SHP77 treated with DMSO at 0.1 percent for 48 hours (cell line): ENCODE results near the gene PRELID2.
A peak's percentile ranks its signal among the peaks of the same experiment; 100 is the strongest.
"Not testable (repeated sequence)": the region's sequence is repeated elsewhere in the genome, so short reads cannot be mapped to it uniquely, and the experiment has no call there.

ENCODE experiments used
- DNase-seq: peaks from one replicate; lab custom pipeline; 2025; lab: John Stamatoyannopoulos, UW

The PRELID2 gene

GRCh38 chr5:145834917-145835847, at the start of gene PRELID2:
Gene PRELID2, minus strand, starts transcription at chr5:145835342. Its CDS starts 91 bp downstream, at chr5:145835251.
- DNase-seq, result no peak

DNA sequence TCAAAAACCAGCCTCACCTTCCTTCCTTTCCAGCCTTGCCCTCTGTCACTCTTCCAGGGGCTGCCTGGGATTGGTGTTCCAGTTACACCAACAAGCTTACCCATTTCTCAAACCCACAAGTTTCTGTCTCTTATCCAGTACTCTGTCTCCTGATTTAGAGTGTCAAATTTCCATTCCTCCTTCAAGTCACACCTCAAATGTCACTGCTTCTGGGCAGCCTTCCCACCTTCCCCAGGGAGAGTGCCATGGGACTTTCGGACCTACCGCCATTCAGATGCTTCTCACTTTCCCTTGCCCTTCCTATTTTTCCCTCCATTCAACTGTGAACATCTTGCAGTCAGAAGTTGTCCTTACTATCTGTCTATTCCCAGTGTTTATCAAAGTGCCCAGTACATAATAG, 39.6 kb upstream of the PRELID2 start:
- no peak for DNase-seq

GRCh38 chr5:145872914-145873313, 37.8 kb upstream of the PRELID2 start, which contains the start of gene GRXCR2:
Gene GRXCR2, minus strand, starts transcription at chr5:145873014. Its CDS starts 46 bp downstream, at chr5:145872968.
- DNase-seq, result no peak

GRCh38 chr5:145872486-145872885, 37.3 kb upstream of the PRELID2 start:
- DNase-seq, result no peak

DNA sequence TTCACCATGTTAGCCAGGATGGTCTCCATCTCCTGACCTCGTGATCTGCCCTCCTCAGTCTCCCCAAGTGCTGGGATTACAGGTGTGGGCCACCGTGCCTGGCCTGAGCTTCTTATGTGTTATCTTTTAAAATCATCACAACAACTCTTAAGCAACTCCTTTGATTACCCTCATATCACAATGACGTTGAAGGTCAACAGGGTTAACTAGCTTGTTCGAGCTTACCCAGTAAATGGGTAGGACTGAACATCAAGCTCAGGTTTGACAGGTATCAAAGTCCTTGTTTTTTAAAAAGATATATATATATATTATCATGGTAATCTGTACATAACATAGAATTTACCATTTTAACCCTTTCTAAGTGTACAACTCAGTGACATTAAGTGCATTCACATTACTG, 34.6 kb upstream of the PRELID2 start:
- no peak for DNase-seq

GRCh38 chr5:145867806-145868205, 32.7 kb upstream of the PRELID2 start:
- no peak for DNase-seq

DNA sequence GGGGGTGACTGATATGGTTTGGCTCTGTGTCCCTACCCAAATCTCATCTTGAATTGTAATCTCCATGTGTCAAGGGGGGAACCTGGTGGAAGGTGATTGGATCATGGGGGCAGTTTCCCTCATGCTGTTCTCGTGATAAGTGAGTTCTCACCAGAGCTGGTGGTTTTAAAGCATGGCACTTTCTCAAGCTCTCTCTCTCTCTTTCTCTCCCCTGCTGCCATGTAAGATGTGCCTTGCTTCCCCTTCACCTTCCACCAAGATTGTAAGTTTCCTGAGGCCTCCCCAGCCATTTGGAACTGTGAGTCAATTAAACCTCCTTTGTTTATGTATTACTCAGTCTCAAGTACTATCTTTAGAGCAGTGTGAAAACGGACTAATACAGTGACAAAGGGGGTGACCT, 29.3 kb upstream of the PRELID2 start:
- DNase-seq, result not testable (repeated sequence)

DNA sequence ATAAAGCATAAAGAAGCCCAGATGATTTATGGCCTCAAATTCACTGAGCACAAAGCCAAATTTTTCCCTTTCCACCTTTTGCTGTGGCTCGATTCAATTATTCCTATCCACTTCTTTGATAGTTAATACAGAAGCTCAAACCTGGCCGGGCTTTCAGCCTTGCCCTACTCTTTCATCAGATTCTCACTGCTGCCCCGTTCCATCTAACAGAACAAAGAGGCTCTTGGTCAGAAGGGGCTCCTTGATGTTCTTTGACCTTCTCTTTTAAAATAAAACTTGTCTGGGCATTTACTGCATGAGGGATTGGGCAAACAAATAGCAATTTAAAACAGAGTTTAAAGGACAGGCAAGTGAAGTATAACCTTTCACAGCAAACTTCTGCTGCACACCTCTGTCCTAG, 27.9 kb upstream of the PRELID2 start:
- no peak for DNase-seq

GRCh38 chr5:145859897-145860296, 24.8 kb upstream of the PRELID2 start:
- no peak for DNase-seq

DNA sequence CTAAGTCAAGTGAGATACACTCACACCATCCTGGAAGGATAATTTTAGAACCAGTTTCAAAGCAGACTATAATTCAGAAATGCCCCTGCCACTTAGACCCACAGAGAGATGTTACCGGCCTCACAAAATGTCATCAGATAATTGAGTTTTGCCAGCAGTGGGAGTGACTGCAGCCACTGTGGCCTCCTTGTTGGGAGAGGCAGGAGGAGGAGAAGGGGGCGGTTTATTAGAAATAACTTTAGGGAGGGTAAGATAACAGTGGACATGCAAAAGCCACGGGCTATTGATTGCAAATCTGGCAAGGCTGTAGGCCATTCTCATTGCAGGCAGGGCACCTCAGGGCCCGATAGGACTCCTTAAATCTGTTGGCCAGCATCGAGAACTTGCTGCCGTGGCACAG, 24.3 kb upstream of the PRELID2 start:
- DNase-seq, result no peak

DNA sequence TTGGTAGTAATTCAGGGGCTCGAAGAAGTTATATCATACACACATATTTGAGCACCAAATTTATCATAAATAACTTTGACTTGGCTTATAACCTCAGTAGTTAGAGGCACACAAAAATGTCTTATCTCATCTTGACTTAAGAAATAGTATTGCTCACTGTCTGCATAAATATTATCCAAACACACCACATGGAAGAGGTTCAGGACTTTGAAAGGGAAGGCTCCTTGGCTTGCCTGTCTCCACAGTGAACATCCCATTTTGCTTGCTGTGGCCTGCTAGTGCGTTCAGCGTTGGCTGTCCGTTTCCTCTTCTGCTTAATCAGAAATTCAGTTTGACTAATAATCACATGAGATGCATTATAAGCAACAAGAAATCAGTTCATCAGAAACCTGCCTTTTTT, 23.8 kb upstream of the PRELID2 start:
- no peak for DNase-seq

DNA sequence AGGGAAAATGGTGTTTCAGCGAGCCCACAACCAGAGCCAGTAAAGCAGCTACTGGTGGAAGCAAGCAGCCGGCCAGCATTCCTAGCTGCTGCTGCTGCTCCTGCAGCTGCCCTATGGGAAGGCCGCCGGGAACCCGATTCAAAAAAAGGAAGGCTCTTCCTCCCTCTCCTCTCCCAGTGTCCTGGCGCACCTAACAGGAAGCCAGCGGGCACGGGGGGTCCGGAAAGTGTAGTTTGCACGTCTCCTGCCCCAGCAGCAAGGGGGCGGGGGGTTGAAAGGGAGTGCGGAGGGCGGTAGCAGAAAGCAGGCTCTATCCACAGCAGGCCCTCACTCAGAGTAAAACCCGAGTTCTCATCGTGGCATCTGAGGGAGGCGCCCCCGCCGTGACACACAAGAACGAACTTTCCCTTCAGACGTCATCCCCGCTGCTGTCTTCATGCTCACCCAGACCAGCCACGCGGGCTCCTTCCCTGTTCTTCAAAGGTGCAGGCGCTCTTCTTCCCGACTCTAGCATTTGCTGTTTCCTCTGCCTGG, 21.2 kb upstream of the PRELID2 start:
- peak; percentile 64 for DNase-seq

DNA sequence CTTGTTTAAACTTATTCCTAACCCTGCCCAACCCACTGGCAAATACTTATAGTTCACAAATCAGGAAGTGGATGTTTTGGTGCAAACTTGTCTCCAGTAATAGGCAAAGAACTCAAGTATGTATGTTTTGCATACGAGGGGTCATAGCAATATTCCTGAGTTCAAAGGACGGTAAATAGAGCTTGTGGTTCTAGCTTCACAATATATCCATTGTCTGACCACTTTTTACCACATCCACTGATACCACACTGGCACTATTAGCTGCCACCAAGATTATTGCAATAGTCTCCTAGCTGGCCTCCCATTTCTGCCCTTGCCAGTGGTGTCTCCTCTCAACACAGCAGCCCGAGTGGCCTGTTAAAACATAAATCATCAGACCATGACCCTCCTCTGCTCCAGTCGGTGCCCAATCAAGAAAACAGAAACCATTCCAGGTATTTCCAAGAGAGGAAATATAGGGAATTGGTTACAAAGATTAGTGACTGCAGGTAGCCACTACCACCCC, 20.7 kb upstream of the PRELID2 start:
- DNase-seq, result peak; percentile 64

DNA sequence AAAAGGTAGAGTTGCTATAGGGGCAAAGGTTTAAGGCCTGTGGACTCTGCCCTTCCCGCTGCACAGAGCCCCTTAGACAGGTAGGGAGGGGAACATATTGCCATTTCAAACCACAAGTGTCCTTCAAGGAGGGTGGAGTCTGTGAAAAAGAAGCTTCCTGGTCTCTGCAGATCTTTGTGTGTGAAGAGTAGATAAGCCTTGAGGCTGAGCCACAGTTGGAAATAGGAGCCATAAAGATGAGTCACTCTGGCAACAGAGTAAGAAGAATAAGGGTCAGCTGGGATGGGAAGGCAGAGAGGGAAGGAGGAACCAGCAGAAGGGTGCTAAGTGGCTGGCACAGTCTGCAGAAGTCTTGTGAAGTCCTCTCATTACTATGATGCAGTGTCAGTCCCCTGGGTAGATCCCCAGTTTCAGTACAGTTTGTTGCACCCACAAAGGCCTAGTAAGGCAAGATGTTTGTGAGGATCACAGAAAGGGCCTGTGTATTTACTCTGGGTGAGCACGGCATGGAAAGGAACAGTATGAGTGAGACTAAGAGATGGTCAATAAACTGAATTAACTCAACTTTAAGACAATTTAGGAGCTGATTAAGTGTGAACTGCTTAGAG, 19.6 kb upstream of the PRELID2 start:
- no peak for DNase-seq

DNA sequence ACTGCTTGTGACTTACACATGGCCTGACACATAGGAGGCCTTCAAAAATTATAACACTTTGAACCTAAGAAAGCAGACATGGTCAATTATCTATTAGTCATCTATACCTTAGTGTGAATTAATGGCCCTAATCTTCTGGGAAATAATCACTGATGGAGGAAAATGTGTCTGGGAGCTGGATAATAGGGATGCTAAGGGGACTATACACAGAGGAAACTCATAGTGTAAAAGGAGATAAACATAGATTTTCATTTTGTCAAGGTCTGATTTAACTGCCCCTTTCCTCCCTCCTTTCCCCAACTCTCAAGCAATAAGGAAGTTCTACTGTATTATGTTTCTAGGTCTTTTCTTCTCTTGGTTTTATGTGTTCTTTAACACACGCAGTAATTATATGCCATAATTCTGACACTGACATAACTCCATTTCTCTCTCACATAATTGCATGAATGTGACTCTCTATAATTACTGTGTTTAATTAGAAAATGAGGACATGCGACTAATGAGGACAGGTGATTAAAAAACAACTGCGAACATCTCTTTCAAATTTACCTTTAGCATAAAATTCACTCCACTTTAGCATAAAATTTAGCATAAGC, 18.7 kb upstream of the PRELID2 start:
- DNase-seq, result no peak

DNA sequence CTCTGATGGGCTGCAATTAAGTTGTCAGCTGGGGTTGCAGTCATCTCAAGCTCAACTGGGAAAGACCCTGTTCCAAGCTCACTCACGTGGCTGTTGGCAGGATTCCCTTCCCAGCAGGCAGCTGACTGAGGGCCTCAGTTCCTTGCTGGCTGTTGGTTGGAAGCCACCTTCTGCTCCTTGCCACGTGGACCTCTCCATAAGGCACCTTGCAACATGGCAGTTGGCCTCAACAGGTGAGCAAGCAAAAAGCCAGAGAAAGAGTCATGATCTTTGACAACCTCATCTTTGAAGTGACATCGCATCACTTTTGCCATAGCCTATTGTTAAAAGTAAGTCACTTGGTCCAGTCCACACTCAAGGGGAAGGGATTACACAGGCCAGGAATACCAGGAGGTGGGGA, 17.8 kb upstream of the PRELID2 start:
- no peak for DNase-seq

GRCh38 chr5:145848854-145849253, 13.7 kb upstream of the PRELID2 start:
- DNase-seq, result no peak

DNA sequence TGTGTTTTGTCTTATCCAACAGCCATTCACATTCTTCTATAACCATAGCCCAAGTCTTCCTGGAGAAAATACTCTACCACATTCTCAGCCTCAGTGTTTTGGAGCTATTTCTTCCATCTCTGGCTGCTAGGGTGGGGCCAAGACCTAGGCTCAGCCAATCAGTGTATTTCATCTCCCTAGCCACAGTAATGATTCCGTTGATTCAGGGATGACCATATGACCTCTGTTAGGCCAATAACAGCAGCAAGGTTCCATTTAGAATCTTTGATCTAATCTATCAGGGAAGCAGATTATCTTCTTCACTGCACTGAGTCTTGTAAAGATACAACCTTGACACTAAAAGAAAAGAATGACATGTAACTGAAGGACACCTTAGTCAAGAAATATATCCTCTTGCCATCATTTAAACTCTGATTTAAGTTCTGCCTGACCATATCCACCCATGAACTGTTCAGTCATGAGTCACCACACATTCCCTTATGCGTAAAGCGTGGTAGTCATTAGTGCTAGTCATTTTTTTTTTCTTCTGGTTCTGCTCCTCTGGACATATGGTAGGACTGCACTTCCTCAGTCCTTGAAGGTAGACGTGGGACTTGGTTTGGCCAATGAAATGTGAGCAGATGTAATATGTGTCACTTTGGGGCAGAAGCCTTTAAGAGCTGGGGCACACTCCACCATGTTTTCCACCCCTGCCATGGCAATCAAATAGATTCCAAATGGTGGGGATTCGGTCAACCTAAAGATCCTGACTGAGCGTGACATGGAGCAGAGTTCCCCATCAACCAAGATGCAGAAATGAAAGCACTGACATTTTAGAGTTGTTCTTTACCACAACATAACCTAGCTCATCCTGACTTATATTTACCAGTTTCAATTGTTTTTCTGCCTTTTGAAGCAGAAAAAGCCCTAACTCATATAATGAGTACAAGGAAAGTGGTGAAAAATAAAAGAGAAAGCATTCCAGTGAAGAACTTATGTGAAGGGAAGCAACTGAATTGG, 12.7 kb upstream of the PRELID2 start:
- DNase-seq, result no peak

- DNase-seq, result no peak
Measured at GRCh38 chr5:145846081-145846480, 10.9 kb upstream of the PRELID2 start.

- no peak for DNase-seq
Measured at GRCh38 chr5:145841299-145841698, 6.2 kb upstream of the PRELID2 start.

DNA sequence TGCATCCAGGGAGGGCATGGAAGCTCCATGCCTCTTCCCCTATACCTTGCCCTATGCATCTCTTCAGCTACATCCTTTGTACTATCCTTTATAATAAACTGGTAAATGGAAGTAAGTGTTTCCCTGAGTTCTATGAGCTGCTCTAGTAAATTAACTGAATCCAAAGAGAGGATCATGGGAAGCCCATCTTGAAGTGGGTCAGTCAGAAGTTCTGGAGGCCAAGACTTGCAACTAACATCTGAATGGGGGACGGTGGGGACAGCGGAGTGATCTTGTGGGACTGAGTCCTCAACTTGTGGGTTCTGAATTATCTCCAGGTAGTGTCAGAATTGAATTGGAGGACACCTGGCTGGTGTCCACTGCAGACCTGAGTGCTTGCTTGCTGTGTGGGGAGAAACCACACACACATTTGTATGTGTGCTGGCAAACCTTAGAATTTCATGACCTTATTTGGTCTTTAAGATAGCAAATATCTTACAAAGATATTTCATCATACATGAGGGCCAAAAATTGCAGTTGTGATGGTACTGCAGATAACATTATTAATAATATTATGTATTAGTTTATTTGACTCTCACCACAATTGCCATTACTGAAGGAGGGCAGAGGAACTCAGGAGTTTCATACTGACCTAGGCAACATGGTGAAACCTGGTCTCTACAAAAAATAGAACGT, 5.5 kb upstream of the PRELID2 start:
- no peak for DNase-seq
